Measurements from ENCODE around the gene PSME3. TPM values are rescaled to one million over a fixed set of nuclear protein-coding genes. Genes with fewer than 3 reads are reported as not detected.
"Not testable (repeated sequence)": the region's sequence is repeated elsewhere in the genome, so short reads cannot be mapped to it uniquely, and the experiment has no call there.

PSME3 gene
- total RNA-seq, 2 donors from 2014 or later = 153 to 178 TPM

- H3K4me3 Mint-ChIP-seq = no peak overlapping the region
Observed at GRCh38 chr17:42866631-42867575, 33.7 kb downstream of the PSME3 start.

GRCh38 chr17:42867694-42868261 is 34.6 kb downstream of the PSME3 start:
- H3K4me1 Mint-ChIP-seq; H3K4me3 ChIP-seq (ENCODE audit: low read length); H3K36me3 Mint-ChIP-seq (ENCODE audit: low read depth); H3K4me3 Mint-ChIP-seq; H3K4me1 ChIP-seq (ENCODE audit: control insufficient read depth, insufficient read depth, low read length); H3K36me3 ChIP-seq (ENCODE audit: control insufficient read depth, insufficient read depth, low read length); DNase-seq; H3K9ac ChIP-seq (ENCODE audit: extremely low read depth, low read length, poor library complexity, severe bottlenecking); H3K27me3 ChIP-seq (ENCODE audit: control insufficient read depth, insufficient read depth, low read length, poor library complexity, severe bottlenecking); H3K27ac Mint-ChIP-seq; H3K27me3 Mint-ChIP-seq (ENCODE audit: insufficient read depth); H3K27ac ChIP-seq (ENCODE audit: low read depth, low read length): not testable (repeated sequence)
- peaks cover 14% of the 10 kb centered on the region for H3K9me3 ChIP-seq (ENCODE audit: control insufficient read depth, low read length)
- 96 to 97% methylated on average over 9 to 18 of the region's 21 CpGs for WGBS, 2 experiments (ENCODE audit: insufficient coverage in 1 of 2, insufficient read length in 1 of 2)
- peaks cover 27% of the 10 kb centered on the region for H3K9me3 Mint-ChIP-seq

More at GRCh38 chr17:42866631-42867575, 33.7 kb downstream of the PSME3 start:
- Histone ChIP-seq H3K36me3 (ENCODE audit: control insufficient read depth, insufficient read depth, low read length) (no peaks in the 10 kb centered on the region), H3K27ac (ENCODE audit: low read depth, low read length) (no peak overlapping the region), H3K27me3 (ENCODE audit: control insufficient read depth, insufficient read depth, low read length, poor library complexity, severe bottlenecking) (no peaks in the 10 kb centered on the region), H3K4me3 (ENCODE audit: low read length) (no peak overlapping the region), H3K9ac (ENCODE audit: extremely low read depth, low read length, poor library complexity, severe bottlenecking) (no peak overlapping the region), H3K9me3 (ENCODE audit: control insufficient read depth, low read length) (peaks cover 14% of the 10 kb centered on the region), H3K4me1 (ENCODE audit: control insufficient read depth, insufficient read depth, low read length) (no peaks in the 10 kb centered on the region)
- peak; percentile 50 for DNase-seq
- Mint-ChIP-seq H3K4me1 (peaks cover 8% of the 10 kb centered on the region), H3K36me3 (ENCODE audit: low read depth) (no peaks in the 10 kb centered on the region), H3K9me3 (peaks cover 25% of the 10 kb centered on the region), H3K27ac (peak overlapping the region; percentile 42), H3K27me3 (ENCODE audit: insufficient read depth) (peaks cover 5% of the 10 kb centered on the region)
- TF ChIP-seq CTCF (conservative IDR thresholded peaks at IDR 0.05) = no peak
- 68 to 88% methylated on average over 3 to 12 of the region's 12 CpGs for WGBS, 2 experiments (ENCODE audit: insufficient coverage in 1 of 2, insufficient read length in 1 of 2)

- H3K27me3 Mint-ChIP-seq (ENCODE audit: insufficient read depth) = peaks cover 4% of the 10 kb centered on the region
- DNase-seq = no peak
- Histone ChIP-seq H3K36me3 (ENCODE audit: control insufficient read depth, insufficient read depth, low read length) (no peaks in the 10 kb centered on the region), H3K27me3 (ENCODE audit: control insufficient read depth, insufficient read depth, low read length, poor library complexity, severe bottlenecking) (no peaks in the 10 kb centered on the region), H3K4me1 (ENCODE audit: control insufficient read depth, insufficient read depth, low read length) (no peaks in the 10 kb centered on the region), H3K9ac (ENCODE audit: extremely low read depth, low read length, poor library complexity, severe bottlenecking) (no peak overlapping the region), H3K9me3 (ENCODE audit: control insufficient read depth, low read length) (peaks cover 14% of the 10 kb centered on the region), H3K4me3 (ENCODE audit: low read length) (no peak overlapping the region), H3K27ac (ENCODE audit: low read depth, low read length) (no peak overlapping the region)
- H3K36me3 Mint-ChIP-seq (ENCODE audit: low read depth) = no peaks in the 10 kb centered on the region
- no peak for TF ChIP-seq CTCF (conservative IDR thresholded peaks at IDR 0.05)
- peaks cover 27% of the 10 kb centered on the region for H3K9me3 Mint-ChIP-seq
- WGBS, 2 experiments (ENCODE audit: insufficient coverage in 1 of 2, insufficient read length in 1 of 2) = 95 to 100% methylated on average over 7 to 12 of the region's 12 CpGs
- peaks cover 8% of the 10 kb centered on the region for H3K4me1 Mint-ChIP-seq
- no peak overlapping the region for H3K27ac Mint-ChIP-seq
- no peak overlapping the region for H3K4me3 Mint-ChIP-seq
Observed at GRCh38 chr17:42868338-42868737, 35.1 kb downstream of the PSME3 start.
